H1 (cell line): Measurements from ENCODE around the gene TYRO3. TPM values are rescaled to one million over a fixed set of nuclear protein-coding genes. Genes with fewer than 3 reads are reported as not detected.
A peak's percentile ranks its signal among the peaks of the same experiment; 100 is the strongest.

Experiments used
- ATF3 ChIP-seq: IDR thresholded peaks from 2 replicates; pipeline ENCODE4 v1.6.1; 2011; ENCODE audit warnings: low read depth, mild to moderate bottlenecking, low read length; ENCODE audit not compliant: insufficient read depth
- BCL11A ChIP-seq, 2 experiments: IDR thresholded peaks; one replicate each; pipeline ENCODE4 v1.6.1; 2011; ENCODE audit warnings: low read depth in 2 of 2, low read length in 2 of 2, mild to moderate bottlenecking in 2 of 2
- CBX5 ChIP-seq: fragments of 300-800, 300-1000 bp; sonication (generic); IDR thresholded peaks from 2 replicates; pipeline ENCODE4 v1.7.1; 2016; ENCODE audit warnings: antibody characterized with exemption, low read length, low read depth
- CBX8 ChIP-seq: fragments of 300-800, 300-1000 bp; sonication (generic); IDR thresholded peaks from 2 replicates; pipeline ENCODE4 v1.7.1; 2016; ENCODE audit warnings: low read depth, low read length, borderline replicate concordance
- CEBPB ChIP-seq: IDR thresholded peaks from 2 replicates; pipeline ENCODE4 v1.6.1; 2012; ENCODE audit warnings: low read depth, low read length
- CHD1 ChIP-seq: IDR thresholded peaks from 2 replicates; pipeline ENCODE4 v1.6.1; 2012; ENCODE audit warnings: low read depth, low read length, improper control_type of control experiment
- CREB1 ChIP-seq: IDR thresholded peaks from 2 replicates; pipeline ENCODE4 v1.6.1; 2012; ENCODE audit warnings: inconsistent platforms
- EP300 ChIP-seq, 2 experiments: IDR thresholded peaks; 1 replicate in 1 of 2; 2 replicates in 1 of 2; pipeline ENCODE4 v1.6.1; 2011 to 2012; ENCODE audit warnings: low read depth in 2 of 2, low read length in 2 of 2, mild to moderate bottlenecking in 2 of 2, borderline replicate concordance in 1 of 2, inconsistent platforms in 1 of 2, moderate library complexity in 1 of 2
- FOSL1 ChIP-seq: IDR thresholded peaks from 2 replicates; pipeline ENCODE4 v1.6.1; 2011; ENCODE audit warnings: mild to moderate bottlenecking, low read depth, low read length, moderate library complexity; ENCODE audit not compliant: insufficient read depth
- HDAC2 ChIP-seq, 2 experiments: fragments of 300-600 bp in 1 of 2; sonication (generic) in 1 of 2; IDR thresholded peaks; 2 replicates each; pipeline ENCODE4 v1.6.1; 2011 to 2012; ENCODE audit warnings: low read depth in 2 of 2, low read length in 2 of 2, mild to moderate bottlenecking in 2 of 2, moderate library complexity in 2 of 2, borderline replicate concordance in 1 of 2, inconsistent platforms in 1 of 2
- JUN ChIP-seq: IDR thresholded peaks from 2 replicates; pipeline ENCODE4 v1.6.1; 2011; ENCODE audit warnings: low read depth, mild to moderate bottlenecking, improper control_type of control experiment, low read length
- KDM1A ChIP-seq: fragments of 200-600, 300-600 bp; sonication (generic); IDR thresholded peaks from 2 replicates; pipeline ENCODE4 v1.7.1; 2016; ENCODE audit warnings: mild to moderate bottlenecking, low read length, borderline replicate concordance
- MAX ChIP-seq: IDR thresholded peaks from 2 replicates; pipeline ENCODE4 v1.6.1; 2012; ENCODE audit warnings: inconsistent platforms
- NANOG ChIP-seq: IDR thresholded peaks from 2 replicates; pipeline ENCODE4 v1.6.1; 2011; ENCODE audit warnings: low read length, low read depth, mild to moderate bottlenecking, inconsistent platforms; ENCODE audit not compliant: insufficient read depth, poor library complexity, severe bottlenecking
- RNF2 ChIP-seq: fragments of 200-900, 300-1000 bp; sonication (generic); IDR thresholded peaks from 2 replicates; pipeline ENCODE4 v1.7.1; 2016; ENCODE audit warnings: borderline replicate concordance, low read depth, mild to moderate bottlenecking, antibody characterized with exemption, low read length; ENCODE audit not compliant: poor library complexity, severe bottlenecking; ENCODE audit errors: missing control alignments
- RXRA ChIP-seq: IDR thresholded peaks from 2 replicates; pipeline ENCODE4 v1.6.1; 2011; ENCODE audit warnings: low read depth, mild to moderate bottlenecking, low read length, moderate library complexity; ENCODE audit not compliant: insufficient read depth
- SIRT6 ChIP-seq: IDR thresholded peaks from one replicate; pipeline ENCODE4 v1.7.1; 2012; ENCODE audit warnings: low read length, inconsistent platforms
- SIX5 ChIP-seq: IDR thresholded peaks from 2 replicates; pipeline ENCODE4 v1.6.1; 2011; ENCODE audit warnings: mild to moderate bottlenecking, low read depth, low read length
- SP1 ChIP-seq: IDR thresholded peaks from 2 replicates; pipeline ENCODE4 v1.6.1; 2011; ENCODE audit warnings: low read depth, low read length
- SP2 ChIP-seq: IDR thresholded peaks from 2 replicates; pipeline ENCODE4 v1.6.1; 2012; ENCODE audit warnings: mild to moderate bottlenecking, low read length, inconsistent platforms
- SRF ChIP-seq: IDR thresholded peaks from 2 replicates; pipeline ENCODE4 v1.6.1; 2011; ENCODE audit warnings: mild to moderate bottlenecking, low read depth, low read length, moderate library complexity
- SUZ12 ChIP-seq: fragments of 200-600 bp; sonication (generic); IDR thresholded peaks from 2 replicates; pipeline ENCODE4 v1.6.1; 2012; ENCODE audit warnings: mild to moderate bottlenecking, inconsistent platforms, low read length, moderate library complexity, mixed read lengths
- TAF1 ChIP-seq: IDR thresholded peaks from 2 replicates; pipeline ENCODE4 v1.6.1; 2011; ENCODE audit warnings: mild to moderate bottlenecking, low read depth, low read length
- USF2 ChIP-seq: IDR thresholded peaks from 2 replicates; pipeline ENCODE4 v1.6.1; 2011; ENCODE audit warnings: low read length, improper control_type of control experiment
- polyA plus RNA-seq, 7 experiments: library from polyadenylated mRNA; depleted of rRNA in 3 of 7; stranded (reverse) in 5 of 7; unstranded in 2 of 7; fragments of >200 nt in 5 of 7; fragments of 200-250 nt in 2 of 7; gene quantifications; 1 replicate in 5 of 7; 2 replicates in 1 of 7; 4 replicates in 1 of 7; pipeline versions ENCODE4 v1.2.1 to v1.2.3, GENCODE V29; 2011 to 2013; ENCODE audit warnings: missing spikeins in 2 of 7, mixed read lengths in 2 of 7
- total RNA-seq: library from RNA; stranded (reverse); fragmentation: NEBNext Ultra II Directional; extraction: Animal tissue kit (Norgen Biotek cat#: 25700); gene quantifications from 2 replicates; pipeline ENCODE4 v1.2.1, GENCODE V29; 2021

The TYRO3 gene
- total and polyA plus RNA-seq, 2 of the 8 experiments (the other 6 are each of a cell fraction or from before 2014, with no cell fraction given) = 82.7 to 98.8 TPM

DNA sequence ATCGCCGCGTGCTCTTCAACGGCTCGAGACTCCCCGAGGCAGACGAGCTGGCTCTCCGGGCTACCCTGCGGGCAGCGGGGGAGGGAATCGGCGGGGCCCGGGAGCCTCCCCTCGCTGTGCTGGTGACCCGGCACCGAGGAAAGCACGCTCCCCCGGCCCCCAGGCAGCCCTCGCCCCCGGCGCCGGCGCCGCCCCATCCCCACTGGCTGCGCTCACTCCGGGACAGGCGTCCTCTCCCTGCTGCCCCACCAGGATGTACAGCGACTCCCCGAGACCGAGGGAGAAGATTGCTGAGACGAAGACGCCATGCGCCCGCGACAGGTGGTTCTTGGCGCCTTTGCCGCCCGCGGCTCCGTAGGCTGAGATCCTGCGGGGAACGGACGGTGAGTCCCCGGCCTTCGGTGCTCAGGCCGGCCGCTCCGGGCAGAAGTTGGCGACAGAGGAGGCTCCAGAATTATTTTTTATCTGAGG, 47.1 kb upstream of the TYRO3 start (continued):
- TF ChIP-seq SIX5 = no peak
- no peak for TF ChIP-seq FOSL1
- peak; percentile 66 for TF ChIP-seq RNF2
- TF ChIP-seq SRF = no peak
- no peak for TF ChIP-seq CBX8
- no peak for TF ChIP-seq TAF1
- TF ChIP-seq ATF3 = no peak
- TF ChIP-seq USF2 = no peak
- TF ChIP-seq CBX5 = no peak
- no peak for TF ChIP-seq JUN
- TF ChIP-seq BCL11A (IDR thresholded peaks at IDR 0.05; ENCODE audit: low read depth in 2 of 2, low read length in 2 of 2) = no peak
- no peak for TF ChIP-seq CEBPB
- TF ChIP-seq MAX = peak; percentile 14
- no peak for TF ChIP-seq SP2
- TF ChIP-seq HDAC2 (IDR thresholded peaks at IDR 0.05; ENCODE audit: borderline replicate concordance in 1 of 2, low read depth in 2 of 2, low read length in 2 of 2) = no peak
- peak; percentile 82 for TF ChIP-seq SUZ12
- no peak for TF ChIP-seq EP300 (IDR thresholded peaks at IDR 0.05; ENCODE audit: borderline replicate concordance in 1 of 2, low read depth in 2 of 2, low read length in 2 of 2)
- no peak for TF ChIP-seq CHD1
- TF ChIP-seq SIRT6 = no peak
- no peak for TF ChIP-seq CREB1
- TF ChIP-seq NANOG = no peak
- no peak for TF ChIP-seq SP1
- no peak for TF ChIP-seq RXRA
- no peak for TF ChIP-seq KDM1A
